Skeletal muscle tissue (tissue), 4 donors: ENCODE data around the gene VPS45. TPM values are rescaled to one million over a fixed set of nuclear protein-coding genes. Genes with fewer than 3 reads are reported as not detected.

Experiments
- H3K27ac ChIP-seq: one replicate; pipeline ENCODE4 v1.7.0; 2013; ENCODE audit warnings: mild to moderate bottlenecking, low read depth, low read length, inconsistent platforms
- H3K27me3 ChIP-seq, 3 donors: one replicate each; pipeline ENCODE4 v1.7.0; 2013; ENCODE audit warnings: low read length in 3 of 3; ENCODE audit not compliant: control insufficient read depth in 3 of 3, insufficient read depth in 3 of 3
- H3K36me3 ChIP-seq, 3 donors: one replicate each; pipeline ENCODE4 v1.7.0; 2013; ENCODE audit warnings: low read length in 3 of 3; ENCODE audit not compliant: control insufficient read depth in 3 of 3, insufficient read depth in 3 of 3
- H3K4me1 ChIP-seq, 3 donors: one replicate each; pipeline ENCODE4 v1.7.0; 2013; ENCODE audit warnings: low read length in 3 of 3, mild to moderate bottlenecking in 3 of 3; ENCODE audit not compliant: control insufficient read depth in 3 of 3, insufficient read depth in 3 of 3
- H3K4me3 ChIP-seq, 3 donors: one replicate each; pipeline ENCODE4 v1.7.0; 2013; ENCODE audit warnings: low read length in 3 of 3
- H3K9ac ChIP-seq, 3 donors: one replicate each; pipeline ENCODE4 v1.7.0; 2013; ENCODE audit warnings: low read length in 3 of 3, mild to moderate bottlenecking in 3 of 3, moderate library complexity in 2 of 3, low read depth in 1 of 3
- H3K9me3 ChIP-seq, 3 donors: one replicate each; pipeline ENCODE4 v1.7.0; 2013; ENCODE audit warnings: low read length in 3 of 3; ENCODE audit not compliant: control insufficient read depth in 3 of 3
- total RNA-seq: library from RNA; depleted of rRNA; stranded (reverse); fragments of >200 nt; gene quantifications from one replicate; pipeline ENCODE4 v1.2.3, GENCODE V29; 2014
- donor health status: Osteomylitis.

The VPS45 gene
- total RNA-seq, 1 donor from 2014 or later: 41.2 TPM

DNA sequence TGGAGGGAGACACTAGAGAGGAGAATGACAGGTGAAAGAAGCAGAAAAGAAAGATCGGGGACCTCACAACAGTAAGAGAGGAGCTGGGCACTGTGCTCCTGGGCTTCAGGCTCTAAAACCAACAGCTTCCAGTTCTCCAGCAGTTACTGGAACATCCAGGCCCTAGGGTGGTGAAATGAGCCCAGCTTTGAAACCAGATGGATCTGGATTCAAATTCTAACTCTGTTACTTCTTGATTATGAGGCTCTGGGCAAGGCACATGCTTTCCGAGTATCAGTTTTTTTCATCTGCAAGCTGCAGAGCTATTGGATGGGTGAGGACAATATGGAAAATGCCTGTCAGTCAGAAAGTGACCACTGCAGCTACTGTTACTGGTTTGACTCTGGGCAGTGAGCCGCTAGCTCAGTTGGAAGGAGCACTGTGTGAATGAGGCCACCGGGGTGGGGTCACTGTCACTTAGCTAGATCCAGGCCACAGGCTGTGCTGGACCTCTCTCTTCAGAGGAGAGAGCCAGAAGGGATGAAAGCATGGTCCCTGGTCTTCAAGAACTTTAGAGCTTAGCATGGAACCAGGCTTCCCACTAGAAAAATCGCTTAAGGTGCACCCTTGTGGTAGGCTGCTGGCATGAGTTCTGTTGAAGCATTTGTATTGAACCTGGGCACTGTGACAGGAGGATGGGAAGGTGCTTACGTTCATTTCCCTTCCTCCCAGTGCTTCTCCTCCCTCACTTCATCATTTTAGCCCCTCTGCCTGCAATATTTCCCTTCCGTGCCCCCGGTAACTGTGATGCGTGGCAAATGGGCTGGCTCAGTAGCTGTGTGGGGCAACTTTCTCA is 94.4 kb downstream of the VPS45 start:
- peaks cover 23 to 31% (median 26%) of the 10 kb centered on the region in 3 donors for H3K4me1 ChIP-seq
- H3K27me3 ChIP-seq: no peaks in the 10 kb centered on the region
- peak overlapping the region; percentile 62 to 68 (median 65) for H3K4me3 ChIP-seq
- no peaks in the 10 kb centered on the region for H3K9me3 ChIP-seq
- H3K9ac ChIP-seq: peak overlapping the region; percentile 81 to 88 (median 87)
- peaks cover 17 to 29% (median 25%) of the 10 kb centered on the region in 3 donors for H3K36me3 ChIP-seq
- peak overlapping the region; percentile 95 for H3K27ac ChIP-seq

DNA sequence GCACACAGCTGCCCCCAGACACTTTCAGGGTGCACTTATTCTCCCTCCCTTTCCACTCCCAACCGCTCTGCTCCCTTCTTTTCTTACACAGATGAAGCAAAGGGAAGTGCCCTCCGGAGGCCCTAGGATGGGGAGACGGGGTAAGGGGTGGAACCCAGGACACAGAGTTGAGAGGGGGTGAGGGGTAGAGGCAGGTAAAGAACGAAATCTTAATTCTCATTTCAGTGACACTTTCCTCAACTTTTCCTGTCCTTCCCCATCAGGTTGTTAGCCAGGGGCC is 94.9 kb downstream of the VPS45 start:
- Histone ChIP-seq H3K27ac (peak overlapping the region; percentile 95), H3K4me1 (peaks cover 23 to 31% (median 26%) of the 10 kb centered on the region in 3 donors), H3K9me3 (no peaks in the 10 kb centered on the region), H3K27me3 (no peaks in the 10 kb centered on the region), H3K9ac (peak overlapping the region; percentile 81 to 88 (median 87)), H3K4me3 (peak overlapping the region; percentile 62 to 68 (median 65)), H3K36me3 (peaks cover 11 to 23% (median 20%) of the 10 kb centered on the region in 3 donors)

DNA sequence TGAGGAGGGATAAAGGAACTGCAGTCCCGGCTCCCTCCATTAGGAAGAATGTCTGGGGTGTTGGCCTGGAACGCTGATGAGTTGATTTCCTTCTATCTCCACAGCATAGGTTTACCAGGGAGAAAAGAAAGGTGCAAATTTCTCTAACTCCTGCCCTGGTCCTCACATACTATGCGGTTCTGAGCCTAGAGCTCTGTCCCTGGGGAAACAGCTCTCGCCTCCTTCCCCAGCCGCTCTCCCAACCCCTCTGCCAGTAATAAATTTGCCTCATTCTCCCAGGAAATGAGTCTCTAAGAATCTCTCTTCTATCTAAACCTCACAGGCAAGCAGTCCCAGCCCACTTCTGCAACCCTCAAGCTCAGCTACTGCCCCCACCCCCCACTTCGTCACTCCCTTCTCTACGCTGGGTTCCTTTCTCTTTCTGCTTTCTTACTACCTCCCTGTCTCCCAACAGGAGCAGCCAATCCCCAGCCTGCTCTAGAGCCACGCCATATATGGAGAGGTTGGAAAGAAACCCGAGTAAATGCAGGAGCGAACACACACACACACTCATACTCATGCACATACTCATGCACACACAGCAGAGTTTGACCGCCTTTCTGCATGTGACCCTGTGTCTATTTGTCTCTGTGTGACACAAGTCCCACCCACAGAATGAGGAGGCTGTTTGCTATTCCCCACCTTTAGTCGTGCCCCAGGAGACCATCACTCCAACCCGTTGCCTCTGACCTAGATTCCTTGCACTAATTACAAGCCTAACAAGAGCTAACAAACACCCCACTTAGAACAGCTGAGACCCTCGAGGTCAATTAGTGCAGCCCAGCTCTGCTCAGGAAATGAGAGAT is 95.5 kb downstream of the VPS45 start:
- H3K4me3 ChIP-seq: peak overlapping the region; percentile 62 to 68 (median 65)
- H3K9me3 ChIP-seq: no peaks in the 10 kb centered on the region
- H3K36me3 ChIP-seq: peaks cover 6 to 19% (median 14%) of the 10 kb centered on the region in 3 donors
- H3K9ac ChIP-seq: peak overlapping the region; percentile 81 to 88 (median 87)
- peak overlapping the region; percentile 95 for H3K27ac ChIP-seq
- H3K27me3 ChIP-seq: no peaks in the 10 kb centered on the region
- H3K4me1 ChIP-seq: peaks cover 23 to 31% (median 26%) of the 10 kb centered on the region in 3 donors

DNA sequence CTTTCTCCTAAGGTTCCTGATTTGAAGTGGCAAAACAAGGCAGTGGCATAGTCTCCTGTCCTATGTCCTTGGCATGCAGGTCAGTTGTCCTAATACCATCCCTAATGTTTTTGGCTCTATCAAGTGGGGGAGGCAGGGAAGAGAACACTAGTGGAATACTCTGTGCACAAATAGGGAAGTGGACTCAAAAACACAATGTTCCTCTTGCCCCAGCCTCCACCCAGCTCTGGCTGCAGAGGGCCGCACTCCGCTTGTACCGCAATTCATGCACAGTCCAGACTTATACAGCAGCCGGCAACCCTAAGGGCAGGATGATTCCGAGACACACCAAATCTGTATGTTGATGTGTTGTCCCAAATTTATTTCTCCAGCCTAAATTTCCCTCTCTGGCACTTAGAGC is 96.6 kb downstream of the VPS45 start:
- Histone ChIP-seq H3K9me3 (no peaks in the 10 kb centered on the region), H3K4me1 (peaks cover 23 to 31% (median 26%) of the 10 kb centered on the region in 3 donors)

DNA sequence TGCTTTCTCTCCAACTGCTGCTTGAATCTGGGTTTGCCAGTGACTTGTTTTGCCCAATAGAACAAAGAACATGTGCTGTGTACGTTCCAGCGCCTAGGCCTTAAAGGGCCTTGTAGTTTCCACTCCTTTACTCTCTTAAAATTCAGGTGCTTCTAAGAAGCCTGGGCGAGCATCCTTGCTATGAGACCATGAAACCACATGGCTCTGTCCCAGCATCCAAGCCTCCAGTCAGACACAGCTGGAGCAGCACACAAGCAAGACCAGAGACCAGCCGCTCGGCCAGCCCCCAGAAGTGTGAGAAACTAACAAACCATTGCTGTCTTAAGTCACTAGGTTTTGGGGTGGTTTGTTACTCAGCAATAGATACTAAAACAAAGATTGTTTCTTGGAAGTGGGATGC is 97.2 kb downstream of the VPS45 start:
- H3K9me3 ChIP-seq: no peaks in the 10 kb centered on the region
- peaks cover 23 to 31% (median 26%) of the 10 kb centered on the region in 3 donors for H3K4me1 ChIP-seq
- peak overlapping the region; percentile 95 for H3K27ac ChIP-seq

More for the DNA sequence above, 96.6 kb downstream of the VPS45 start:
- no peak overlapping the region for H3K9ac ChIP-seq
- H3K27me3 ChIP-seq: no peaks in the 10 kb centered on the region
- no peak overlapping the region for H3K4me3 ChIP-seq
- peaks cover 4 to 8% (median 6%) of the 10 kb centered on the region in 3 donors for H3K36me3 ChIP-seq
- peak overlapping the region; percentile 95 for H3K27ac ChIP-seq

DNA sequence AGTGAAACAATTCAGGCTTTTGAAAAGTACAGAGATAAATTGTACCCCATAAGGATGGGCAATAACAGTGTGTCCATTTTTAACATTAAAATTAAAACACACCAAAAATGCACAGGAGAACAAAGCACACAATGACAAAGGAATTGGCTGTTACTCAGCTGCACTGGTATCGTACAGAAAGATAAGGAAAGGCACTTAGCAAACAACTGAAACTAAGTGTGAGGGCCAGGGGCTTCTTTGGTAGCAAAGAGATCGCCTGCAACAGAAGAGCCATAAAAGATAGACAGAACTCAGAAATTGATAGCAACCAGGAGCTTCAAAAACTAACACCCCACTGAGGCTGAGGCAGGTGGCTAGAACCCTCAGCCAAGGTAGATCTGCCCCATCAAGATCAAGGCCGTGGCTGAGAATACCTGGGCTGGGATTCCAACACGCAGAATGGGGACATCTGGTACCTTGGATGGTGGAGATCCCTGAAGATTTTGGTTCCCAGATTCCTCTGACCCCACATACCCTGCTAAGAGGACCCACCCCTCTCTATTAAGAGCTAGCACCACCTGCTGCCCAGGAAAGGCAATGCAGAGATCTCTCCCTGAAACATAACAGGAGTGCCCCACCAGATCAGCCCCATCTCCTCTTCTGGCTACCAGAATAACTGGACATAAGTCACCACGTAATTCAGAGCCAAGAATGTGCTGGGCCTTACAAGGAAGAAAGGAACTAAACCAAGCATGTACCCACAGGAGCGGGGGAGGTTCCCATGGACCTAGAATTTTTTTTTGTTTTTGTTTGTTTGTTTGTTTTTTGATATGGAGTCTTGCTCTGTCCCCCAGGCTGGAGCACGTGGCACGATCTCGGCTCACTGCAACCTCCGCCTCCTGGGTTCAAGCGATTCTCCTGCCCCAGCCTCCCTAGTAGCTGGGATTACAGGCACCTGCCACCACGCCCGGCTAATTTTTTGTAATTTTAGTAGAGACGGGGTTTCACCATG is 98.3 kb downstream of the VPS45 start:
- Histone ChIP-seq H3K27me3 (no peaks in the 10 kb centered on the region), H3K4me1 (peaks cover 23 to 31% (median 26%) of the 10 kb centered on the region in 3 donors), H3K4me3 (no peak overlapping the region), H3K27ac (peak overlapping the region; percentile 95), H3K9me3 (no peaks in the 10 kb centered on the region), H3K9ac (no peak overlapping the region), H3K36me3 (no peaks in the 10 kb centered on the region)

More for the DNA sequence above, 97.2 kb downstream of the VPS45 start:
- H3K9ac ChIP-seq: no peak overlapping the region
- no peak overlapping the region for H3K4me3 ChIP-seq
- peaks cover 0 to 2% (median under 1%) of the 10 kb centered on the region in 3 donors for H3K36me3 ChIP-seq
- H3K27me3 ChIP-seq: no peaks in the 10 kb centered on the region

DNA sequence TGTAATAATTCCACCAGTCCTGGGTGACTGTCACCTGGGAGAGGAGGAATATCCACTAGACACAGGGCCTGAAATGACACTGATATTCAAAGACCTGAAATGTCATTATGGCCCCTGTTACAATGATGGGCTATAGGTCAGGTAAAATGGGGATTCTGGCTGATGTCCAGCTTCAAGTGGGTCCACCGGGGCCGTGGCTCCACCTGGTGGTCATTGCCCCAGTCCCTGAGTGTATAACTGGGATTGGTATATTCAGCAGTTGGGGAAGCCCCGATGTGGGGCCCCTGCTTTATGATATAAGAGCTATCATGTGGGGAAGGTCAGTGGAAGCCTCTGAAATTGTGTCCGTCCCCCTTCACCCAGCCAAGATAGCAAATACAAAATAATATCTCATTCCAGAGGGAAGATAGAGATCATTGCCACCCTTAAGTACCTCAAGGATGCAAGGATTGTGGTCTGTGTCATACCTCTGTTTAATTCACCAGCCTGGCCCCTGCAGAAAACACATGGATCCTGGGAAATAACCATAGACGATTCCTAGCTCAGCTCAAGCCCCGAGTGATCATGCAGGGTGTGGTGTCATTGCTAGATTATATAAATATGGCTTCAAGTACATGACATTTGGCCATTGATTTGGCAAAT is 101.5 kb downstream of the VPS45 start:
- Histone ChIP-seq H3K9ac (peak overlapping the region in 1 of 3 donors; percentile 50), H3K27me3 (no peaks in the 10 kb centered on the region), H3K9me3 (no peaks in the 10 kb centered on the region), H3K4me1 (peaks cover under 1 to 6% (median 4%) of the 10 kb centered on the region in 3 donors), H3K4me3 (no peak overlapping the region), H3K27ac (no peak overlapping the region), H3K36me3 (no peaks in the 10 kb centered on the region)

DNA sequence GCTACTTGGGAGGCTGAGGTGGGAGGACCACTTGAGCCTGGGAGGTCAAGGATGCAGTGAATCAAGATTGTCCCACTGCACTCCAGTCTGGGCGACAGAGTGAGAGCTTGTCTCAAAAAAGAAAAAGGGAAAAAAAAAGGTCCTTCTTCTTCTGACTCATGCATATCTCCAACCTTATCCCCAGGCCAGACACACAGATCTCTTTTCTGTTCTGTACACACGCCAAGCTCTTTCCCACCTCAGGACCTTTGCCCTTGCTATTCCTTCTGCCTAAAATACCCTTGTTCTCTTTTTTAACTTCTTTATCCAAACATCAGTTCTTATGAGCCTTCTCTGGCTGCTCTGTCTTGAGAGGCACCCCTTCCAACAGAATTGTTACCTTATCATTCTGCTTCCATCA is 104.2 kb downstream of the VPS45 start:
- H3K4me1 ChIP-seq: no peaks in the 10 kb centered on the region

DNA sequence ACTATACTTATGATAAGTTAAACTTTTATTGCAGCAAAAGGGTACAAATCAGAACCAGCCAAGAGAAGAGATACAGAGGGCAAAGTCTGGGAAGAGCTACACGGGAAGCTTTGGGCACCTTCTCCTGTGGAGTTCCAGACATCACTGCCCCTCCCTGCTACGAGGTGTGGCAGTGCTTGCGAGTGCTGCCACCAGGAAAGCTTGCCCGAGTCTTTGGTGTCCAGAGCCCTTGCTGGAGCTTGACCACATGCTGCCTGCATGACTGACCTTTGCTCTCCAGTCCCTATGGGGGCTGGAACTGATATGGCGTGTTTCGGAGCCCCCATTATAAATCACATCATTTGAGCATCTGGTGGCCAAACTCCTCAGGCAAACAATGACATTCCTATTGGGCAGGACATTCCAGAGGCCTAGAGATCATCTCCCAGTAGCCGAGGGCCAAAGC is 105.6 kb downstream of the VPS45 start:
- H3K27me3 ChIP-seq: no peaks in the 10 kb centered on the region
- no peak overlapping the region for H3K9ac ChIP-seq
- no peak overlapping the region for H3K4me3 ChIP-seq
- no peak overlapping the region for H3K27ac ChIP-seq
- H3K4me1 ChIP-seq: no peaks in the 10 kb centered on the region
- no peaks in the 10 kb centered on the region for H3K36me3 ChIP-seq
- H3K9me3 ChIP-seq: no peaks in the 10 kb centered on the region

More for the DNA sequence above, 104.2 kb downstream of the VPS45 start:
- Histone ChIP-seq H3K27me3 (no peaks in the 10 kb centered on the region), H3K4me3 (no peak overlapping the region), H3K9ac (no peak overlapping the region), H3K36me3 (no peaks in the 10 kb centered on the region), H3K27ac (no peak overlapping the region), H3K9me3 (no peaks in the 10 kb centered on the region)
